ENCODE data around the gene CEP85L.

DNA sequence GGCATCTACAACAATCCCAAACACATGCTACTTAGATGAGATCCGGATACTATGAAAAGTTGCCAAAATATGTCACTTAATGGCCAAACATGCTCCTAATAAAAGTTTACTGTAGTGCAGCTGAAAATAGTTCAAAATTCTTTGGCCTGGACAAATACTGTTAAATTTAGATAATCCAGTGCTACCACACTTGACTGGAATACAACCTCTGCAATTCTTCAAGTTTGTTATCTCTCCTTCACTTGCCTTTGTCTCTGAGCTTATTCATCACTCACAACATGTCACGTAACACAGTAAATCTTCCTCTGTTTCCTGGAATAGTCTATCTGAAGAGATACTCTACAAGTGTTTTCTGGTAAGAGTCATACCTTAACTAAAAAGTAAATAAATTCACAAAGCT is 113.8 kb downstream of the CEP85L start:
- TF ChIP-seq, protein P1, sequence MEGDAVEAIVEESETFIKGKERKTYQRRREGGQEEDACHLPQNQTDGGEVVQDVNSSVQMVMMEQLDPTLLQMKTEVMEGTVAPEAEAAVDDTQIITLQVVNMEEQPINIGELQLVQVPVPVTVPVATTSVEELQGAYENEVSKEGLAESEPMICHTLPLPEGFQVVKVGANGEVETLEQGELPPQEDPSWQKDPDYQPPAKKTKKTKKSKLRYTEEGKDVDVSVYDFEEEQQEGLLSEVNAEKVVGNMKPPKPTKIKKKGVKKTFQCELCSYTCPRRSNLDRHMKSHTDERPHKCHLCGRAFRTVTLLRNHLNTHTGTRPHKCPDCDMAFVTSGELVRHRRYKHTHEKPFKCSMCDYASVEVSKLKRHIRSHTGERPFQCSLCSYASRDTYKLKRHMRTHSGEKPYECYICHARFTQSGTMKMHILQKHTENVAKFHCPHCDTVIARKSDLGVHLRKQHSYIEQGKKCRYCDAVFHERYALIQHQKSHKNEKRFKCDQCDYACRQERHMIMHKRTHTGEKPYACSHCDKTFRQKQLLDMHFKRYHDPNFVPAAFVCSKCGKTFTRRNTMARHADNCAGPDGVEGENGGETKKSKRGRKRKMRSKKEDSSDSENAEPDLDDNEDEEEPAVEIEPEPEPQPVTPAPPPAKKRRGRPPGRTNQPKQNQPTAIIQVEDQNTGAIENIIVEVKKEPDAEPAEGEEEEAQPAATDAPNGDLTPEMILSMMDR (IDR thresholded peaks at IDR 0.05) = no peak
- TF ChIP-seq POLR2A (IDR thresholded peaks at IDR 0.05) = no peak
